Measurements from ENCODE around the gene LONRF2. TPM values are rescaled to one million over a fixed set of nuclear protein-coding genes. Genes with fewer than 3 reads are reported as not detected.
"Not testable (repeated sequence)": the region's sequence is repeated elsewhere in the genome, so short reads cannot be mapped to it uniquely, and the experiment has no call there.

The LONRF2 gene
- total RNA-seq, 1 donor from 2014 or later, result 0.16 TPM

GRCh38 chr2:100256416-100256815 is 65.9 kb downstream of the LONRF2 start:
- intact Hi-C loops (cut with micrococcal nuclease), result no loop called here

DNA sequence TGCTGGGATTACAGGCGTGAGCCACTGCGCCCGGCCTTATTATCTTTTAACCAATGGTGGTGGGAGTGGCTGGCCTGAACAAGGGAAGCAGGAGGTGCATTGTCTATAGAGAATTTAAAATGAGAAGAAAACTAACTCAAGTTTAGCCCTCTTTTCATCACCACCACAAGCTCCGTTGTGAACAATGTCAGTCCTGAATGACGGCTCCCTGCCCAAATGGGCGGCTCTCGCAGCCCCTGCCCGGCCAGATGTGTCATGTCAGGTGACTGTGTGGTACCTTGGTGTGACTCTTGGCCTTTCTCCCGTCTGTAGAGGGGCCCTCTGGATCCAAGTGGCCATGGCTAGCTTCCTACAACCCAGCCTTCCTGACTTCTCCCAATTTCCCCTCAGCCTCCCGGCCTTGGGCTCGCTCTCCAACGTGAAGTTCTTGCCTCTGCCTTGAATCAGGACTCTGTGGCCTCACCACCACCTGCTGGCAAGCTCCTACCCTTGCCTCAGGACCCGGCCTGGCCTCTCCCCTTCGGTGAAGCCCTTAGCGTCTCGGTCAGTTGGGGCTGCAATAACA is 67.6 kb downstream of the LONRF2 start:
- intact Hi-C loops (cut with micrococcal nuclease), result no loop called here

GRCh38 chr2:100253786-100254185 is 68.5 kb downstream of the LONRF2 start:
- intact Hi-C loops (cut with micrococcal nuclease), result no loop called here

DNA sequence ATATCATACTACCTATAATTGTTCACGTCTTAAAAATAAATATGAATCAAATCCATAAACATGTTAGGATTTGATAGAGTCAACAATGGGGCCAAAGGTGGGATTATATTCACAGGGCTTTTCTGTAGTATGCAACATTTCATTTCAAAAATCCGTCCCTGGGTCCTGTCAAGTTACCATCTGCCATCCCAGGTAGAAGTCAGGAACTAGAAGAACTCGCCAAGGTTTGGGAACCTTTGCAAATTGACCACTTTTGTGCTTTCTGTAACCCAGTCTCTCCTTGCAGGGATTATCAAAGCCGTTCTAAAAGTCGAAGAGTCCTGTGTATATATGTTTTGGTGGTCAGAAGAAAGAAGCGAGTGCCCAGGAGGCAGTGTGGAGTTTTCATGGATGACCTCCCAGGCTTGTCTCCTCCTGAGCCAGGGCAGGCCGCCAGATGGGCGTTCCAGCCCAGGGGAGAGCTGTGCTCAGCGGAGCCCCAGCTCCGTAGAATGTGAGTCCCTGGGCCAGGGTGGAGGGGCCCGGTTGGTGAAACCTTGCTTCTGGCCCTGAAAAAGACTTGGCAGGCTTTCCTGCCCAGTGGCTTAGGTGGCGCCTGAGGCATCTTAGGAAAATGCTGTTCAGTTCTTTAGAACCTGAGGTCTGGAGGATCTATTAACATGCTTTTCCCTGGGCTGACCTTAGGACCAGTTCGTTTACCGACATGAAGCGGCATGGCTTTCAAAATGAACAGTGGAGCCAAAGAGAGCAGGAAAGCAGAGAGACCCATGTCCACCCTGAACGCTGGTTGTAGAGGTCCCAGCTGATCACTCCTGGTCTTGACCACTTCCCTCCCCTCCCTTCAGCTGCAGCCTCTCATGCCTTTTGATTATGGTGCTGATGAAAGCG is 69.2 kb downstream of the LONRF2 start:
- intact Hi-C loops (cut with micrococcal nuclease), result no loop called here

- intact Hi-C loops (cut with micrococcal nuclease), result no loop called here
These were observed 71.7 kb downstream of the LONRF2 start for GRCh38 chr2:100250645-100251044.

GRCh38 chr2:100248971-100249370 is 73.3 kb downstream of the LONRF2 start:
- intact Hi-C loops (cut with micrococcal nuclease), result no loop called here

GRCh38 chr2:100248556-100248955 is 73.7 kb downstream of the LONRF2 start:
- intact Hi-C loops (cut with micrococcal nuclease), result not testable (repeated sequence)

GRCh38 chr2:100248044-100248330 is 74.3 kb downstream of the LONRF2 start:
- intact Hi-C loops (cut with micrococcal nuclease), result no loop called here

DNA sequence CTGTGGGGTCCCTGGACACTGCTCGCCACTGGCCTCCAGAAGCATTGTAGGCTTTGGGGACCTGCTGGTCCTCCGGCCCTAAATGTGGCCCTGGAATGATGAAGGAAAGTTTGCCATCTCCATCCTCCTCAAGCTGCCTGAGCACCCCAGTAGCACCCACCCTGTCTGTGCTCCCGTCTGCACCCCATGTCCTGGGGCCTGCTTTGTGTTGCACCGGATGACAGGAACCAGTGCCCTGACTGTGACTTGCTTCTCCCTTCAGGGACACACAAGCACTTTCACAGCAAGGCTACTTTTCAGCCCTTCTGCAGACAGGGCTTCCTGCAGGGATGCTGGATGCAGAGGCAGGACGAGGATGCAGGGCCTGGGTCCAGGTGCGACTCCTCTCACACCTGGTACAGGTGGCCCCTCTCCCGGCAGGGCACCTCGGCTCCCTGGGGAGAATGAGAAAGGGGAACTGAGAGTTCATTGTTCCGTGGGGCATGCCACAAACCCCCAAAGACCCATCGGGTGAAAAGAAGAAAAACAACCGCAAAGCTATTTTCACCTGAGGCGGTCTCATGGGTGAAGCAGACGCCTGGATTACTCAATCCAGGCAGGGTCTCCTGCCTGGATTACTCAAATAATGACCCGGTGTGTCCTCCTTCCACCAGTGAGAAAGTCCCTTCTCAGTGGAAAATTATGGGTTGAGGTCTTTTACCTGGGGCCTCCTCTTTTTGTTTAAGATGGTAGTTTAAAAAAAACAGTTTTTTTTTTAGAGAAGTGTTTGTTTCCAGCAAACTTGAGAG is 74.9 kb downstream of the LONRF2 start:
- intact Hi-C loops (cut with micrococcal nuclease), result no loop called here

GRCh38 chr2:100246163-100247145 is 75.8 kb downstream of the LONRF2 start:
- intact Hi-C loops (cut with micrococcal nuclease), result no loop called here

DNA sequence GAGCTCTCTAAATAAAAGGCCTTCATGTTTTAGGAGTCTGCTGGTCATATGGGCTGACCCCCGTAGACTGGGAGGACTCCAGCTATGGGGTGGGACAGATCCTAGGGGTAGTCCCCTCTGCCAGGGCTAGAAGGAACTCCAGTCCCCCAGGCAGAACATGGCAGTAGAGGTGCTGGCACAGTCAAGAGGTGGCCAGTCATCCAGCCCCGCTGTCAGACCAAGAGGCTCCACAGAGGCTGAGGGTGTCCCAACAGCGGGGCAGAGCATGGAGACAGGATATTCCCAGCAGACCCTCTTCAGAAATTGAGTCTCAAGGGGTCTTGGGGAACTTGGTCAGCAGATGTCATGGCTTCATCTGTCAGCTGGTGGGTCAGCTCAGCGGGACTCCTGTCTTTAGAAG is 76.6 kb downstream of the LONRF2 start:
- intact Hi-C loops (cut with micrococcal nuclease), result no loop called here

- intact Hi-C loops (cut with micrococcal nuclease), result loop anchor here (5.0 kb wide), 1 partner anchor 428 kb away; no protein-coding TSS in a partner anchor
These were observed 77.3 kb downstream of the LONRF2 start for GRCh38 chr2:100244881-100245605.

DNA sequence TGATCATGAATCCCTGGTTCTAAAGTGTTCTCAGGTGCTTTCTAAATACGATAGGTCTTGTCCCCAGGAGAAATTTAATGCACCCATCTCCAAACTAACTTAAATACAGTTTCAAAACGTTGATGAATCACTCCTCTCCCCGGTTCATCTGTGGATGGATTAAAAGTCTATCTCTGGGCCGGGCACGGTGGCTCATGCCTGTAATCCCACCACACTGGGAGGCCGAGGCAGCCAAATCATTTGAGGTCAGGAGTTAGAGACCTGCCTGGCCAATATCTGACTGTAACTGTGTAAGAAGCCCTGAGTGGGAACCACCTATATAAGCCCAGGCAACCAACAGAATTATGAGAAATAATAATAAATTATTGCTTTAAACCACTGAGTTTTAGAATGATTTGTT is 78.7 kb downstream of the LONRF2 start:
- intact Hi-C loops (cut with micrococcal nuclease), result loop anchor here (1.0 to 5.0 kb wide), 2 partner anchors 426 to 684 kb away; no protein-coding TSS in a partner anchor

DNA sequence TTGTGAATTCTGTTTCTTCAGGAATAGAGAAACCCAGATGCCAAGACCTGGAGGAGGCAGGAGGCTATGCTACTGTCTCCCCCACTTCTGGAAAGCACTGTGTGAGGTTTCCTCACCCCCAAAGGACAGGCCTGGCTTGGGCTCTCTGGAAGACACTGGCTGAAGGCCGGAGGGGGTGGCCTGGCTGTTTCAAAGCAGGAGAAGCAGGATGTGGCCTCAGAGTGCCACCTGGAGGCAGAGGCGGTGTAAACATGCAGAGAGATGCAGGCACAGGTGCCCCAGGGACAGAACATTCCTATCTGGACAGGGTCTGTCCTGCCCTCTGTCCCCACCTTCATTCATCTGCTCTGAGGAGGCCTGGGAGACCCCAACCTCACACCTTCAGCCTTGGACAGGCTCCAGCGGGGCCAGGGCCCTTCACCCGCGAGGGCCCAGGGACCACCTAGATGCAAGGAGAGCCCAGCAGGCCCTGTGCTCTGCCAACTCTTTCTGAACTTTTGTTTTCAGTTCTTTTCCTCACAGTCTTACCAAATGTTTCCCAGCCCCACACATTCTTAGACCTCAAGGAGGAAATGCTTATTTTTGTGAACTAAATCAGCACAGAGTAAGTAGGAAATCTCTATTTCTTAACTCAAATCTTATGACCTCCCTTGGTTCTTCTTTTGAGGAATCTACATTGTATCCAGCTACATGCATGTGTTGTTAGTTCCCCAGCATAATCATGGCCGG is 79.2 kb downstream of the LONRF2 start:
- intact Hi-C loops (cut with micrococcal nuclease), result loop anchor here (1.0 to 5.0 kb wide), 2 partner anchors 426 to 684 kb away; no protein-coding TSS in a partner anchor

DNA sequence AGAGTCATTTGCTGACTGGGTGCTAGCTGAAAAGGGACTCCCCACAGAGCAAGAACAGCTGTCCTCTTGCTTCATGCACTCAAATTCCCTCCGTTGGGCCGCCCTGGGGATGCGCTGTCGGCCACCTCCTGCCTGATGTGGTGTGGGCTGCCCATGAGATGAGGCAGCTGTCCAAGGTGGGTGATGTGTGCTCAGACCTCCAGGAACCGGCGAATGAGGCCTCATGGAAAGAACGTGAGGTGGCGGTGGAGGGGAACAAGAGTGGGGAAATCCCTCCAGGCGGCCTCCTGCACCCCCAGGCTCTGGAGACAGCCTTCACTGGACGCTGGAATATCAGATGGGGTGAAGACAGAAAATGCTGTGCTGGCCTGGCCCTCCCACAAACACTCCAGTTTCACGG is 79.8 kb downstream of the LONRF2 start:
- intact Hi-C loops (cut with micrococcal nuclease), result loop anchor here (5.0 kb wide), 1 partner anchor 425 kb away; no protein-coding TSS in a partner anchor

- intact Hi-C loops (cut with micrococcal nuclease), result loop anchor here (5.0 kb wide), 1 partner anchor 424 kb away; no protein-coding TSS in a partner anchor
These were observed 81.1 kb downstream of the LONRF2 start for GRCh38 chr2:100241236-100241635.

GRCh38 chr2:100240386-100240785 is 81.9 kb downstream of the LONRF2 start:
- intact Hi-C loops (cut with micrococcal nuclease), result loop anchor here (5.0 kb wide), 1 partner anchor 423 kb away; no protein-coding TSS in a partner anchor

DNA sequence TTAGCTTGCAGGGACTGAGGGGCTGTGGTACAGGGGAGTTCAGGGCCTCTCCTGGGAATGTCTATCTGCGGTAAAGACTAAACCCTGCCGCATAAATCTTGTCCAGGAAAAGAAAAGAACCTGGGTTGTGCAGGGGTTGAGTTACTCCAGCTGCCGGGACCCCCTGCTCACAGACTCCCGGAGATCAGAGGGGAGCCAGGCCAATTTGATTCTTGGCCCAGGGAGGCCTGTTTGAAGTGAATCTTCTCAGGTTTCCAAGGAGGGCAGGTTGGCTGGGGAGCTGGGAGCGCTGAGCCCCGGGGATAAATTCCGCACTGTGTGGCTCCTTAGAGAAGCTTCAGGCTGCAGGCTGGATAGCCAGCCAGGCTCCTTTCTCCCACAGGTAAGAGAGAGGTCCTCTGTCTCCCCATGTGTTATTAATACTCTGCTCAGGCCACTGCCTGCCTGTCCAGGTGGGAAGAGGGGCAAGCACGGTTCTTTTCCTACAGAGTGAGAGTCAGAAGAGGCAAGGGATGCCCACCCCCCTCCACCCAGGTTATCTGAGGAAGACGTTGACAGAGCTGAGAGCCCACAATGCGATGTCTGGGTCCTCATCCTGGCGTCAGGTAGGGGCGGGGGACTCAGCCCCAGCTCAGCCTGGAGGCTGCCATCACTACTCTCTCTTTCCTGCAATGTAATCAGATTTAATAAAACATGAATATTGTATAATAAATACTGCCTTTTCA is 82.7 kb downstream of the LONRF2 start:
- intact Hi-C loops (cut with micrococcal nuclease), result loop anchor here (5.0 kb wide), 1 partner anchor 422 kb away; no protein-coding TSS in a partner anchor

All from T-helper 2 cell treated with Interferon-gamma antibody and Interleukin-4, amounts not matched to agents 100 ng/mL and 5 ng/mL, for 36 hours (primary cell).